ENCODE data around the gene PCAT7.
"Not testable (repeated sequence)": the region's sequence is repeated elsewhere in the genome, so short reads cannot be mapped to it uniquely, and the experiment has no call there.

The PCAT7 gene

GRCh38 chr9:94554439-94555331 lies at the start of gene PCAT7:
TSS of gene PCAT7 (plus strand) at chr9:94555083.
- DNase-seq (ENCODE audit: low read depth in 2 of 2, low spot score in 1 of 2) = no peak

GRCh38 chr9:94506370-94506769 lies 48.5 kb upstream of the PCAT7 start:
- DNase-seq (ENCODE audit: low read depth in 2 of 2, low spot score in 1 of 2) = not testable (repeated sequence)

- no peak for DNase-seq (ENCODE audit: low read depth in 2 of 2, low spot score in 1 of 2)
Observed at GRCh38 chr9:94507531-94508258, 47.2 kb upstream of the PCAT7 start.

- no peak for DNase-seq (ENCODE audit: low read depth in 2 of 2, low spot score in 1 of 2)
Observed at GRCh38 chr9:94511134-94511954, 43.5 kb upstream of the PCAT7 start.

GRCh38 chr9:94511955-94512265 lies 43.0 kb upstream of the PCAT7 start:
- DNase-seq (ENCODE audit: low read depth in 2 of 2, low spot score in 1 of 2) = no peak

- no peak for DNase-seq (ENCODE audit: low read depth in 2 of 2, low spot score in 1 of 2)
Observed at GRCh38 chr9:94514722-94515121, 40.2 kb upstream of the PCAT7 start.

- no peak for DNase-seq (ENCODE audit: low read depth in 2 of 2, low spot score in 1 of 2)
Observed at GRCh38 chr9:94517254-94517653, 37.6 kb upstream of the PCAT7 start.

- DNase-seq (ENCODE audit: low read depth in 2 of 2, low spot score in 1 of 2) = no peak
Observed at GRCh38 chr9:94525396-94526035, 29.4 kb upstream of the PCAT7 start.

- no peak for DNase-seq (ENCODE audit: low read depth in 2 of 2, low spot score in 1 of 2)
Observed at GRCh38 chr9:94526271-94526670, 28.6 kb upstream of the PCAT7 start.

GRCh38 chr9:94526951-94527350 lies 27.9 kb upstream of the PCAT7 start:
- no peak for DNase-seq (ENCODE audit: low read depth in 2 of 2, low spot score in 1 of 2)

GRCh38 chr9:94528886-94529285 lies 26.0 kb upstream of the PCAT7 start:
- DNase-seq (ENCODE audit: low read depth in 2 of 2, low spot score in 1 of 2) = no peak

GRCh38 chr9:94533155-94533554 lies 21.7 kb upstream of the PCAT7 start:
- no peak for DNase-seq (ENCODE audit: low read depth in 2 of 2, low spot score in 1 of 2)

GRCh38 chr9:94533601-94534000 lies 21.3 kb upstream of the PCAT7 start:
- DNase-seq (ENCODE audit: low read depth in 2 of 2, low spot score in 1 of 2) = no peak

GRCh38 chr9:94534901-94535300 lies 20.0 kb upstream of the PCAT7 start:
- DNase-seq (ENCODE audit: low read depth in 2 of 2, low spot score in 1 of 2) = no peak

GRCh38 chr9:94538908-94539307 lies 16.0 kb upstream of the PCAT7 start:
- no peak for DNase-seq (ENCODE audit: low read depth in 2 of 2, low spot score in 1 of 2)

- DNase-seq (ENCODE audit: low read depth in 2 of 2, low spot score in 1 of 2) = not testable (repeated sequence)
Observed at GRCh38 chr9:94544335-94544734, 10.5 kb upstream of the PCAT7 start.

- no peak for DNase-seq (ENCODE audit: low read depth in 2 of 2, low spot score in 1 of 2)
Observed at GRCh38 chr9:94545940-94546339, 8.9 kb upstream of the PCAT7 start.

- DNase-seq (ENCODE audit: low read depth in 2 of 2, low spot score in 1 of 2) = no peak
Observed at GRCh38 chr9:94553029-94553938, 1.6 kb upstream of the PCAT7 start.

GRCh38 chr9:94554078-94554438 lies 825 bp upstream of the PCAT7 start:
- DNase-seq (ENCODE audit: low read depth in 2 of 2, low spot score in 1 of 2) = no peak

GRCh38 chr9:94557376-94557775 lies 2.5 kb downstream of the PCAT7 start:
- no peak for DNase-seq (ENCODE audit: low read depth in 2 of 2, low spot score in 1 of 2)

Measured in stimulated activated CD8-positive, alpha-beta memory T cell treated with anti-CD3 and anti-CD28 coated beads, Interleukin-4, amount 100 ng/mL, for 1 hour (primary cell).